Lower leg skin (tissue), 4 donors: ENCODE data around the gene TTC7B. TPM values are rescaled to one million over a fixed set of nuclear protein-coding genes. Genes with fewer than 3 reads are reported as not detected.

ENCODE experiments used
- DNase-seq, 2 donors: peaks; one replicate each; pipeline ENCODE4 v3.0.0-alpha.2; 2019; ENCODE audit warnings: low spot score in 2 of 2
- H3K4me3 ChIP-seq: fragments of 200-600 bp; sonication (generic); 2 replicates; pipeline ENCODE4 v1.5.1; 2017; ENCODE audit warnings: mild to moderate bottlenecking, low read depth; ENCODE audit not compliant: poor library complexity, severe bottlenecking
- CTCF ChIP-seq, 3 donors: fragments of 450-650 bp; IDR thresholded peaks; one replicate each; pipeline ENCODE4 v1.5.1; 2016; ENCODE audit warnings: antibody characterized with exemption in 3 of 3, mild to moderate bottlenecking in 3 of 3, moderate library complexity in 2 of 3
- POLR2A ChIP-seq, 2 donors: fragments of 450-650 bp; IDR thresholded peaks; one replicate each; pipeline ENCODE4 v1.6.1; 2016 to 2017; ENCODE audit warnings: antibody characterized with exemption in 2 of 2, mild to moderate bottlenecking in 1 of 2, moderate library complexity in 1 of 2
- WGBS, 2 donors: methylation state at CpG; one replicate each; pipeline ENCODE4 v1.1.5; 2018; 5-methylcytosine and 5-hydroxymethylcytosine counted together
- intact Hi-C: fragments of 100-400 bp; cut with DNase I; formaldehyde crosslinking; loops from one replicate; pipeline ENCODE4 v1.15.0; 2023; ENCODE audit warnings: low total_unique reads
- total RNA-seq, 4 donors: library from RNA; depleted of rRNA; stranded (reverse); fragments of >200 nt; gene quantifications; one replicate each; pipeline ENCODE4 v1.1.0, GENCODE V29; 2016

TTC7B gene
- total RNA-seq, 4 donors from 2014 or later, result 10.3 to 28.7 (median 20.2) TPM

- TF ChIP-seq POLR2A (IDR thresholded peaks at IDR 0.05) (no peak), CTCF (IDR thresholded peaks at IDR 0.05) (no peak)
- intact Hi-C loops, result no loop called here
- 87 to 91% methylated on average over 6 of the region's 6 CpGs for WGBS, 2 donors
These were observed 309.5 kb downstream of the TTC7B start for GRCh38 chr14:90506748-90507147.

GRCh38 chr14:90505531-90505930, 310.7 kb downstream of the TTC7B start:
- intact Hi-C loops, result no loop called here
- WGBS, 2 donors, result 80 to 85% methylated on average over 13 of the region's 13 CpGs
- no peak for DNase-seq
- no peak for TF ChIP-seq POLR2A (IDR thresholded peaks at IDR 0.05)
- TF ChIP-seq CTCF (IDR thresholded peaks at IDR 0.05), result no peak
- H3K4me3 ChIP-seq, result no peak overlapping the region

More at GRCh38 chr14:90506748-90507147, 309.5 kb downstream of the TTC7B start:
- no peak for DNase-seq
- no peak overlapping the region for H3K4me3 ChIP-seq

GRCh38 chr14:90504643-90505042, 311.6 kb downstream of the TTC7B start:
- 88 to 90% methylated on average over 8 of the region's 8 CpGs for WGBS, 2 donors
- intact Hi-C loops, result no loop called here
- DNase-seq, result no peak
- H3K4me3 ChIP-seq, result no peak overlapping the region
- TF ChIP-seq CTCF (IDR thresholded peaks at IDR 0.05) (no peak), POLR2A (IDR thresholded peaks at IDR 0.05) (no peak)

- H3K4me3 ChIP-seq, result no peak overlapping the region
- DNase-seq, result no peak
- intact Hi-C loops, result no loop called here
- 65 to 70% methylated on average over 5 of the region's 5 CpGs for WGBS, 2 donors
- TF ChIP-seq CTCF (IDR thresholded peaks at IDR 0.05) (no peak), POLR2A (IDR thresholded peaks at IDR 0.05) (no peak)
These were observed 312.6 kb downstream of the TTC7B start for GRCh38 chr14:90503582-90503981.

- intact Hi-C loops, result no loop called here
- H3K4me3 ChIP-seq, result no peak overlapping the region
- no peak for DNase-seq
- TF ChIP-seq POLR2A (IDR thresholded peaks at IDR 0.05) (no peak), CTCF (IDR thresholded peaks at IDR 0.05) (no peak)
These were observed 313.5 kb downstream of the TTC7B start for GRCh38 chr14:90502760-90503159.

- DNase-seq, result peak in 1 of 2 donors; percentile 71
- intact Hi-C loops, result no loop called here
- 43 to 71% methylated on average over 19 of the region's 19 CpGs for WGBS, 2 donors
- TF ChIP-seq CTCF (IDR thresholded peaks at IDR 0.05), result no peak
- no peak for TF ChIP-seq POLR2A (IDR thresholded peaks at IDR 0.05)
- no peak overlapping the region for H3K4me3 ChIP-seq
These were observed 315.4 kb downstream of the TTC7B start for GRCh38 chr14:90500665-90501370.
